Measurements from ENCODE around the gene VAPB.

VAPB gene

GRCh38 chr20:58478141-58478805 is 89.2 kb downstream of the VAPB start:
- in situ Hi-C loops (cut with MboI; ENCODE audit: low sequenced_read_pairs) = loop anchor here (25.0 kb wide), 3 partner anchors 359 to 984 kb away; no protein-coding TSS in a partner anchor

GRCh38 chr20:58479726-58480440 is 90.9 kb downstream of the VAPB start:
- in situ Hi-C loops (cut with MboI; ENCODE audit: low sequenced_read_pairs) = loop anchor here (25.0 kb wide), 3 partner anchors 357 to 982 kb away; no protein-coding TSS in a partner anchor

GRCh38 chr20:58480551-58481336 is 91.7 kb downstream of the VAPB start:
- in situ Hi-C loops (cut with MboI; ENCODE audit: low sequenced_read_pairs) = loop anchor here (25.0 kb wide), 3 partner anchors 357 to 982 kb away; no protein-coding TSS in a partner anchor

GRCh38 chr20:58481481-58482021 is 92.5 kb downstream of the VAPB start:
- in situ Hi-C loops (cut with MboI; ENCODE audit: low sequenced_read_pairs) = loop anchor here (25.0 kb wide), 3 partner anchors 356 to 981 kb away; no protein-coding TSS in a partner anchor

GRCh38 chr20:58482416-58482815 is 93.4 kb downstream of the VAPB start:
- in situ Hi-C loops (cut with MboI; ENCODE audit: low sequenced_read_pairs) = loop anchor here (25.0 kb wide), 3 partner anchors 355 to 980 kb away; no protein-coding TSS in a partner anchor

GRCh38 chr20:58483051-58483450 is 94.0 kb downstream of the VAPB start:
- in situ Hi-C loops (cut with MboI; ENCODE audit: low sequenced_read_pairs) = loop anchor here (25.0 kb wide), 3 partner anchors 354 to 979 kb away; no protein-coding TSS in a partner anchor

- in situ Hi-C loops (cut with MboI; ENCODE audit: low sequenced_read_pairs) = loop anchor here (25.0 kb wide), 3 partner anchors 354 to 979 kb away; no protein-coding TSS in a partner anchor
These were observed 94.4 kb downstream of the VAPB start for GRCh38 chr20:58483470-58483869.

GRCh38 chr20:58485393-58485792 is 96.4 kb downstream of the VAPB start:
- in situ Hi-C loops (cut with MboI; ENCODE audit: low sequenced_read_pairs) = loop anchor here (25.0 kb wide), 3 partner anchors 352 to 977 kb away; no protein-coding TSS in a partner anchor

GRCh38 chr20:58486207-58486606 is 97.2 kb downstream of the VAPB start:
- in situ Hi-C loops (cut with MboI; ENCODE audit: low sequenced_read_pairs) = loop anchor here (25.0 kb wide), 3 partner anchors 351 to 976 kb away; no protein-coding TSS in a partner anchor

GRCh38 chr20:58492074-58492718 is 103.2 kb downstream of the VAPB start:
- in situ Hi-C loops (cut with MboI; ENCODE audit: low sequenced_read_pairs) = loop anchor here (25.0 kb wide), 3 partner anchors 345 to 970 kb away; no protein-coding TSS in a partner anchor

GRCh38 chr20:58492795-58493524 is 103.9 kb downstream of the VAPB start:
- in situ Hi-C loops (cut with MboI; ENCODE audit: low sequenced_read_pairs) = loop anchor here (25.0 kb wide), 3 partner anchors 344 to 969 kb away; no protein-coding TSS in a partner anchor

GRCh38 chr20:58494923-58495622 is 106.0 kb downstream of the VAPB start:
- in situ Hi-C loops (cut with MboI; ENCODE audit: low sequenced_read_pairs) = loop anchor here (25.0 kb wide), 3 partner anchors 342 to 967 kb away; no protein-coding TSS in a partner anchor

GRCh38 chr20:58495623-58496428 is 106.8 kb downstream of the VAPB start:
- in situ Hi-C loops (cut with MboI; ENCODE audit: low sequenced_read_pairs) = loop anchor here (25.0 kb wide), 3 partner anchors 341 to 966 kb away; no protein-coding TSS in a partner anchor

GRCh38 chr20:58496429-58496769 is 107.4 kb downstream of the VAPB start:
- in situ Hi-C loops (cut with MboI; ENCODE audit: low sequenced_read_pairs) = loop anchor here (25.0 kb wide), 3 partner anchors 341 to 966 kb away; no protein-coding TSS in a partner anchor

GRCh38 chr20:58497076-58497641 is 108.1 kb downstream of the VAPB start:
- in situ Hi-C loops (cut with MboI; ENCODE audit: low sequenced_read_pairs) = loop anchor here (25.0 kb wide), 3 partner anchors 340 to 965 kb away; no protein-coding TSS in a partner anchor

- in situ Hi-C loops (cut with MboI; ENCODE audit: low sequenced_read_pairs) = loop anchor here (25.0 kb wide), 3 partner anchors 339 to 964 kb away; no protein-coding TSS in a partner anchor
These were observed 108.9 kb downstream of the VAPB start for GRCh38 chr20:58497724-58498469.
